Erythroblast (primary cell): ENCODE data around the gene PDZRN4.

Experiments
- GATA1 ChIP-seq: IDR thresholded peaks from 2 replicates; pipeline ENCODE4 v1.6.1; 2011; ENCODE audit warnings: low read depth, mild to moderate bottlenecking, control low read depth, low read length, moderate library complexity
- POLR2A ChIP-seq: IDR thresholded peaks from 2 replicates; pipeline ENCODE4 v1.6.1; 2011; ENCODE audit warnings: mild to moderate bottlenecking, low read length

DNA sequence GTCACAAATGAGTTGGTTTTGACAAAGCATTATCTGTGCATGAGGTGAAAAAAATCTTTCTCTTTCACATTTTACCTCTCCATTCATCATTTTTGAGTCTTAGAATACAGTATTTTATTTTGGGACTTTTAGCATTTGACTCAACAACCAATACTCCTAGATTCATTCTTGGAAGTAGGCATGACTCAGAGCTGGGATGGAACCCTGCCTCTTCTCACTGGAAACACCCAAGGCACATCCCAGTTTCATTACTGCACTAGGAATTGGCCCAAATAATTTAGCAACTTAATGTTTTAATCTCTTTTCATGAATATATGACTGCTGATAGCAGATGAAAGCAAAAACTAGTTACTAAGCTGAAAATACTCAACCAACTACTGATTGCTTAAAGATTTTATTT lies 3.3 kb upstream of the PDZRN4 start:
- TF ChIP-seq POLR2A (no peak), GATA1 (no peak)
